NCI-H774 (cell line): ENCODE data around the gene CAMK2A.
"Not testable (repeated sequence)": the region's sequence is repeated elsewhere in the genome, so short reads cannot be mapped to it uniquely, and the experiment has no call there.

Source experiments
- DNase-seq: peaks from one replicate; lab custom pipeline; 2025; lab: John Stamatoyannopoulos, UW

Gene CAMK2A

DNA sequence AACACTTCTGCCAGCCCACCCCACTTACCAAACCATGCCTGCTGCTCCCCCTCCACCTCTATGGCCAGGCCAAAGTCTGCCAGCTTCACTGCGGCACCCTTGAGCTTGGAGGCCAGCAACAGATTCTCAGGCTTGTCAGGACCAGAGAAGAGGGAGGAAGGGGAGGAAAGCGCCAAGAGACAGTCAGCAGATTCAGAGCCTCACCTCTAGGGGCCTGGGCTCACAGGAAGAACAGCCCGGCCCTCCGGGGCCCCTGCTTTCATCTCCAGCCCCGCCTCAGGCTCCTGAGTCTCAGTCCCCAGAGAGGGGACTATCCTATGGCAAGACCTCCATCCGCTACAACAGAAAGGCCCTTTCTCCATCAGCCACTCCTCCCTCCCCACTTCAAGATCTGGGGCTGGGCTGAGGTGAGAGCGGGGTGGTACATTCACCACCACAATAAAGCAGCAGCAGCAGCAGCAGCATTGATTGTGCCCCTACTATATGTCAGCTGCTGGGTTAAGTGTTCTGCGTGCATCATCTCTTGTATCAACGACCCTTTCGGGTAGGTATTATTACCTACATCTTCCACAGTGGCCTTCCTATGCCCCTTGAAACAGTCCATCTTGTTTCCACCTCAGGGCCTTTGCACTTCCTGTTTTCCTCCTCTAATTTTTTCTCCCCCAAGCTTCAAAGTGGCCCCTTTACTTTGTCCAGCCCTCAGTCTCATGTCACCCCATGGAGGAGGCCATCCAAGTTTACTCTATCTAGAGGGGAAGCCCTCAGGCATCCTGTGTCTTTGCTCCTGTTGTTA, 36.0 kb downstream of the CAMK2A start:
- DNase-seq: no peak

DNA sequence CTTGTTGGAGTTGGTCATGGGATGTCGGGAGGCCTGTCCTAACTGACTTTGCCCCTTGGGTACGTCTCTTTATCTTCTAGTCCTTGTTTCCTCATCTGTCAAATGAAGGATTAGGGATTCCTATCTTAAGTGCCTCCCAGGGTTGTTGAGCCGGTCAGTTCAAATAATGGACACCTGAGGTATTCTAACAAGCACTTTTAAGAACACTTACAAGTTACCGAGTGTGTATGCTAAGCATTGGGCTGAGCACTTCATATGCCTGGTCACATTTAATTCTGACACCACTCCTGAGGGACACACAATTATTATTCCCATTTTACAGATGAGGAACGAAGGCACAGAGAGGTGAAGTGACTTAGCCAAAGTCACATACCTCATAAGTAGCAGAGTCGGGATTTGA, 37.1 kb downstream of the CAMK2A start:
- DNase-seq: no peak

DNA sequence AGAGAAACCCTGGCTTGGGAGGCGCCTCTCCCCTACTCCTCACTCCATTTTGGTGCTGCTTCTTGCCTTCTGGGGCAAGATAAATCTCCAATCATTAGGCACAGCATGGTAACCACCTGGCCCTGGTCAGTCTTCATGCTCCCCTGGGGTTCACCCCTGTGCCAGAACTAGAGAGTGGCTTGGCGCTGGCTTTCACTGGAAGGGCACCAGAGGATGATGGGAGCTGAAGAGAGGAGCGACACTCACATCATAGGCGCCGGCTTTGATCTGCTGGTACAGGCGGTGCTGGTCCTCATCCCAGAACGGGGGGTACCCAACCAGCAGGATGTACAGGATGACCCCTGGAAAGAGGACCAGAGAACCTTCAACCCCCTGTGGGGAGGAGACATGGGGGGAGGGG, 38.1 kb downstream of the CAMK2A start:
- DNase-seq: no peak

DNA sequence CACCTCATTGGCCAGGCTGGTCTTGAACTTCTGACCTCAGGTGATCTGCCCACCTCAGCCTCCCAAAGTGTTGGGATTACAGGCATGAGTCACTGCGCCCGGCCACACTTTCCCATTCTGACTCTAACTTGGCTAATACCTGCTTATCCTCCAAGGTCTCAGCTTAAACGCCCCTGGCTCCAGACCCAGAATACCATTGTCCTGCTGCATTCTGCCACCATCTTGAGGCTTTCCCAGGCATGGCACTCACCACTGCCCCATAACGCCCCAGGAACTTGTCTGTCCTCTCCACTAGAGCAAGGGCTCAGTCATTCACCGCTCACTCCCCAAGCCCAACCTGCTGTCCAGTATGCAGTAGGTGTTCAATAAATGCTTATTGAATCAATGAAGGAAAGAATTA, 39.8 kb downstream of the CAMK2A start:
- no peak for DNase-seq

- no peak for DNase-seq
Measured at GRCh38 chr5:150248946-150249345, 40.6 kb downstream of the CAMK2A start.

DNA sequence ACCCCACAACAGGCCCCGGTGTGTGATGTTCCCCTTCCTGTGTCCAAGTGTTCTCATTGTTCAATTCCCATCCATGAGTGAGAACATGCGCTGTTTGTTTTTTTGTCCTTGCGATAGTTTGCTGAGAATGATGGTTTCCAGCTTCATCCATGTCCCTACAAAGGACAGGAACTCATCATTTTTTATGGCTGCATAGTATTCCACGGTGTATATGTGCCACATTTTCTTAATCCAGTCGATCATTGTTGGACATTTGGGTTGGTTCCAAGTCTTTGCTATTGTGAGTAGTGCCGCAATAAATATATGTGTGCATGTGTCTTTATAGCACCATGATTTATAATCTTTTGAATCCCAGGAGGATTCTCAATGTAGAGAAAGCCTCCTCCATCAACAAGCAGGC, 41.1 kb downstream of the CAMK2A start:
- not testable (repeated sequence) for DNase-seq

- DNase-seq: no peak
Measured at GRCh38 chr5:150247726-150248125, 41.8 kb downstream of the CAMK2A start.

DNA sequence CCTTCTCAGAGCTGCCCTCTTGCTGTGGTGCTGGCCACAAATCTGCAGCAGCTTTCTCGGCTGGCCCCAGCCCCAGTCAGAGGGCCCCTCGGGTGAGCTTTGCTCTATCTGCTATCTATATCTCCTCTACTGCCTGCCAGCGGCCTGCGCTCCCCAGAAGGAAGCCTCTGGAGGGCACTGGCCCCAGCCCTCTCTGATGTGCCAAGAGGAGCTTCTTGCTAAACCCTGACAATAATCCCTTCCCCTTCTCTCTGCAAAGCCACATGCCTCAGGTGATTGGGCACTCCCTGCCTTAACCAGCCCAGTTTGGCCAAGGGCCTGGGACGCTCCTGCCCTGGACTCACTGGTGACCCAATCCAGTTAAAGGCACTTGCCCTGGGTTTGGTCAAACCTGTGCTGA, 42.7 kb downstream of the CAMK2A start:
- DNase-seq: no peak

DNA sequence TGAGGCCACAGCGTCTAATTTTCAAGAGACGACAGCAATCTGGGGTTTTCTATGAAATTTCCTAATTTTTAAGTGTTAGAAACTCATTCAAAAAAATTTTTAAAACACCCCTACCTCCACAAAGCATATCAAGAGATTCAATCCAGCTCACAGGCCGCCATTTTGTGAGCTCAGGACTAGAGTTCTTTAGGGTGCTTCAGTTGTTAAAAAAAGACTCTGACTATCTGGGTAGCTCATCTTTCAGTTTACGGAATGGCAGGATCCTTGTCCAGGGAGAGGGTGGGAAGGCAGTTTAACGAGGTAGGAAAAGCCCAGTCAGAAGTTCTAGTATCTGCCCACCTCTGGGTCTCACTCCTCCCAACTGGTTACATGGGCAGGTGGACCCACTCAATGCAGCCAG, 43.1 kb downstream of the CAMK2A start:
- DNase-seq: no peak

DNA sequence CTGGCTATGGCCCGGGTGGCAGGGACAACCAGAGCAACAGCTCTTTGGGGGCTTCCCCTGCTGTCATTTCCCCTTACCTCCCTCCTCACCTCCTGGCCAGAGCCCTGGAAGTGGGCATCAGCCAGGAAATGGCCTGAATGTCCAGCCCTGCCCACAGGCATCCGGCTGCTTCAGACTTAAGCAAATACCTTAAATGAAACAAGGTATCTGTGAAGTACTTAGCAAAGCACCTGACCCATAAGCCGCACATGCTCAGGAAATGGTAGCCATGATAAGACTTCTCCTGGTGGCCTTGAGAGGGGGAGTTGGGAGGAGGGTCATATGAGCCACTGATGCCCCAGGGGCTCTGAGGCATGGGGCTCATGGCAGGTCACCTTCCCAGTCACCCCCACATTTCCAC, 43.8 kb downstream of the CAMK2A start:
- no peak for DNase-seq

DNA sequence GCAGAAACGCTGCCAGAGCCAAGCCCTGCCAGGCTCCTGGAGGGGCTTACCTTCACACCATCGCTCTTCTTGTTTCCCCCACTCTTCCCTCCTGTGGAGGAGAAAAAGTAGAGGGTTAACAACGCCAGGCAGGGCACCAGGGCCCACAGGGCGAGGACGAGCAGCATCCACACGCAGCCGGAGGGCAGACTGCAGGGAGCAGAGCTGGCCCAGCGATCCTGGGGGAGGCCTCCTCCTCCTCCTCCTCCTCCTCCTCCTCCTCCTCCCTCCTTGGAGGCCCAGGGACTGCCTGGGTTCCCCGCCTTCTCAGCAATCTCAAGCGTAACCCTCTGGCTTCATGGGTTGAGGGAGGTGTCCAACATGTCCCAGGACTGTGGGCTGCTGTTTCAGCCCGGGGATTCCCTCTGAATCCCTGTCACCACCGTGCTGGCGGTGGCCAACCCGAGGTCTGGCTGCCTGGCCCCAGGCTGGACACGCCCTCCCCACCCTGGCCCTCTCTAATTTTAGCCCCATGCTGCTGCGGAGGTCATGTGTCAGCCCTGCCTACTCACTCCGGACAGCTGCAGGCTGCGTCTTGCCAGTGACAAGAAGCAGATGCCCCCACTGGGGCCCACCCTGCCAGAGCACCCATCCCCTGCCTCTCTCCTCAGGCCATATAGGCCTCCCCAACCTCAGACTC, 44.3 kb downstream of the CAMK2A start:
- no peak for DNase-seq

DNA sequence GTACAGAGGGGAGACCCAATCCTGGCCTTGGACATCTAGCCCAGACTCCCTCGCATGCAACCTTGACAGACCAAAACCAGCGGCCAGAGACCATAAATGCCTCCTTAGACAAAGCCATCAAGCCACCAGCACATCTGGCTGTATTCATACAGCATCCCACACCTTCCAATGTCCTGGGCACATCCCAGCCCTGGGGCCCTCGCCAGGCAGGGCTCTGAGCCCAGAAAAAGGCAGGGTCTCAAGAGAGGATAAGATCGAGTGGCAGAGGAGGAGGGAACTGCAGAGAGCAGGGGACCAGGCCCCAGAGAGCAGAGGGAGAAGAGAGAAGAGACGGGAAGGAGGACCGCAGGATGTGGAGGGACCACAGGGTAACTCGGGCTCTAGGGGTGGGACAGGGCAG, 45.4 kb downstream of the CAMK2A start:
- DNase-seq: no peak

- no peak for DNase-seq
Measured at GRCh38 chr5:150243590-150243989, 46.0 kb downstream of the CAMK2A start.

- DNase-seq: no peak
Measured at GRCh38 chr5:150242251-150242894, 47.2 kb downstream of the CAMK2A start.

GRCh38 chr5:150241298-150242160, 48.0 kb downstream of the CAMK2A start:
- DNase-seq: no peak

GRCh38 chr5:150239794-150240122, 49.8 kb downstream of the CAMK2A start:
- DNase-seq: no peak

DNA sequence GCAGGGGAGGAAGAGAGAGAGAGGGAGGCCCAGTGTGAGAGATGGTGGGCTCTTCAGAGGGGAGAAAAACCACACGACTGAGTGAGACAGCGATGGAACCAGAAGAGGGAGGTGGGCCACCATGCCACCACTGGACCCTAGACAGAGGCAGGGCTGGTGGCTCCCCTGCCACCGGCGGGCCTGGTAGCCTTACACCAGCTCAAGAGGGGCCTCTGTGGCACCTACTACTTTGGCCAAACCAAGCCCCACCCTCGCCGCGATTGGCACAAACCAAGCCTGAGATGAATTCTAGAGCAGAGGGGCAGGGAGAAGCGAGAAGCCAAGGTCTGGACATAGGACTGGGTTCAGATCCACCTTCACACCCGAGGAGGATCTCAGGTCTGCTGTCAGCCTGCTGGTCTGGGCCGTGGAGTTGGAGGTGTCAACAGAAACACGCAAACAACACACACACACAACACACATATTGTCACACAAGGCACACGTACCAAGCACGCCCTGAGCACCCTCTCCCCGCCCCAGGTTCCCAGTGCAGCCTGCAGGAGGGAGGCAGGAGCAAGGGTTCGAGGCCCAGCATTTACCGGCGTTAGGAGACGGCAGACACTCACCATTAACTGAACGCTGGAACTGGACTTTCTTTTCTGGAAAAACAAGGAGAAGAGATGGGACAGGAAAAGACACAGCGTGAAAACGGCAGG, 50.3 kb downstream of the CAMK2A start:
- DNase-seq: no peak

DNA sequence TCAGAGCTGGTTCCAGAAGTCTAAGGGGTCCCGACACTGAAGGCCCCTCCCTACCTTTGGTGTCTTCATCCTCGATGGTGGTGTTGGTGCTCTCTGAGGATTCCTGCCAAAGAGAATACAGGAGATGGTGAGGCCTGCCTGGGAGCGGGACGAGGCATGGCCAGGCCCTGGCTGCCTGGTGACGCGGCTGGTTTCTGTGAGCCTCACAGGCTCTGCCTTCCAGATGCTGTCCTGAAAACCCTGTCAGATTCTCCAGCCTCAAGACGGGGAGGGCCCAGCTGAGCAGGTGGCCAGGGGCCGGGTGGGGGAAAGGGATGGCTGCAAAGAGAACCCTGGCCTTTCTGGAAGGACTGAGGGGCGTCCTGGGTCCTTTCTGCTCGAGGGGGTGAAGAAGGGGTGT, 50.9 kb downstream of the CAMK2A start:
- DNase-seq: no peak

DNA sequence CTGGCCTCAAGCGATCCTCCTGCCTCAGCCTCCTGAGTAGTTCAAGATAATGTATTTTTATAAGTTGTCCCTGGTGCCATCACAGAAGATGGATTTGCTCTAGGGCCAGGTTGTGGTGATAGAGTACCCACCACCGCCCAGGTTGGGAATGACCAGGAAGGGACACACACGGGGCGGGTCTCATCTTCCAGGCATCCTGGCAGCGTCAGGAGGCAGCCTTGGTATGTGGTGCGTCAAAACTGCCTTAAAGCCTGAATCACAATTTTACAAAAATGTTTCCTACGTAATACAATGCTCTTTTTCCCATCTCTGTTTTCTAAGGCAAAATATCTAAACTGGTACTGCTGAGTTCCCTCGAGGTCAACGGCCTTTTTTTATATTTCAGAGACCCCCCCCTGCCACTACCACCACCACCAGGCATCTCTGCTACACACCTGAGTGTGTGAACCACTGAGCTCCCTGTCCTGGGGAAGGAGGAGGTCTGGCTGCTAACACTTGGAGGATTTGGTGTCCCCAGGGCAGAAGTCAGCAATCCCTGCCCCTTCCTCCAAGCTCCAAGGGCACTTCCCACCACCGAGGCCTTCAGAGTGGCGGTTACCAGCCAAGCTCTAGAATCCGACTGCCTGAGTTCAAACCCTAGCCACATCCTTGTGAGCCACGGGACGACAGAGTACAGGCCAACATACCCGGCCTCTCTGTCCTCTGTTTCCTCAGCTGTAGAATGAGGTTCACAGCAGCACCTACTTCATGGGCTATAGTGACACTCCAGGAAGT, 52.4 kb downstream of the CAMK2A start:
- DNase-seq: no peak

- no peak for DNase-seq
Measured at GRCh38 chr5:150236313-150236712, 53.3 kb downstream of the CAMK2A start.

DNA sequence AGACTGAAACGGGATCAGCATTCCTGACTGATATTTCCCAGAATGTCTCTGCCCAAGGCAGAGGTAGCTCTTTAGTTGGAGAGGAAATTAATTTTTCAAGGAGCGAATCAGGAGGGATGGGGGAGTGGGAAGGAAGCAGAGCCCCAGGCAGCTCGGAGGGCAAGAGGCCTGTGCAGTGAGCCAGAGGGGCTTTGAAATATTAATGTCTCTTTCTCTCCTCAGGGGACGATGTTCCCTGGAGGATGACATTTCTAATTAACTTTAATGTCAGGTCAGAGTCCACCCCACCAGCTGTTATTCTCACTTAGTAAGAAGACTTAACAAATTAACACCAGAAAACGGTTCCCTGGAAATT, 54.1 kb downstream of the CAMK2A start:
- no peak for DNase-seq
